HEK293T (cell line): Measurements from ENCODE around the gene NOX3.

Source experiments
- ARNT ChIP-seq: fragments of 450-650 bp; IDR thresholded peaks from 2 replicates; pipeline ENCODE4 v1.6.1; 2017; ENCODE audit warnings: mild to moderate bottlenecking
- BHLHE40 ChIP-seq: fragments of 450-650 bp; IDR thresholded peaks from 2 replicates; pipeline ENCODE4 v1.6.1; 2016; ENCODE audit warnings: mild to moderate bottlenecking, moderate library complexity, borderline replicate concordance
- CTBP1 ChIP-seq: fragments of 450-650 bp; IDR thresholded peaks from 2 replicates; pipeline ENCODE4 v1.6.1; 2016; ENCODE audit warnings: borderline replicate concordance
- ELF4 ChIP-seq: fragments of 450-650 bp; IDR thresholded peaks from 2 replicates; pipeline ENCODE4 v1.6.1; 2017; ENCODE audit warnings: antibody characterized with exemption
- FOXA1 ChIP-seq: fragments of 450-650 bp; IDR thresholded peaks from 2 replicates; pipeline ENCODE4 v1.6.1; 2016; ENCODE audit warnings: mild to moderate bottlenecking
- FOXK2 ChIP-seq: fragments of 450-650 bp; IDR thresholded peaks from 2 replicates; pipeline ENCODE4 v1.6.1; 2016; ENCODE audit warnings: mild to moderate bottlenecking
- FOXM1 ChIP-seq: fragments of 450-650 bp; IDR thresholded peaks from 2 replicates; pipeline ENCODE4 v1.6.1; 2017; ENCODE audit warnings: mild to moderate bottlenecking, borderline replicate concordance
- HDGF ChIP-seq: fragments of 450-650 bp; IDR thresholded peaks from 2 replicates; pipeline ENCODE4 v1.6.1; 2017; ENCODE audit warnings: antibody characterized with exemption, borderline replicate concordance
- NFRKB ChIP-seq: fragments of 450-650 bp; IDR thresholded peaks from 2 replicates; pipeline ENCODE4 v1.6.1; 2016; ENCODE audit warnings: mild to moderate bottlenecking, moderate library complexity
- PKNOX1 ChIP-seq: fragments of 450-650 bp; IDR thresholded peaks from 2 replicates; pipeline ENCODE4 v1.6.1; 2016
- SP1 ChIP-seq: fragments of 450-650 bp; IDR thresholded peaks from 2 replicates; pipeline ENCODE4 v1.6.1; 2017
- SUZ12 ChIP-seq: fragments of 450-650 bp; IDR thresholded peaks from 2 replicates; pipeline ENCODE4 v1.6.1; 2016; ENCODE audit warnings: mild to moderate bottlenecking
- TARDBP ChIP-seq: fragments of 450-650 bp; IDR thresholded peaks from 2 replicates; pipeline ENCODE4 v1.6.1; 2016
- ZNF384 ChIP-seq: fragments of 450-650 bp; IDR thresholded peaks from 2 replicates; pipeline ENCODE4 v1.6.1; 2016

- TF ChIP-seq CTBP1: no peak
- no peak for TF ChIP-seq SP1
- TF ChIP-seq ELF4: no peak
- TF ChIP-seq FOXK2: no peak
- no peak for TF ChIP-seq FOXM1
- TF ChIP-seq ARNT: no peak
- TF ChIP-seq NFRKB: no peak
- TF ChIP-seq BHLHE40: no peak
- TF ChIP-seq SUZ12: no peak
- TF ChIP-seq FOXA1: no peak
- TF ChIP-seq HDGF: no peak
- no peak for TF ChIP-seq PKNOX1
- no peak for TF ChIP-seq TARDBP
- no peak for TF ChIP-seq ZNF384
Observed at GRCh38 chr6:155493026-155493693, 37.5 kb upstream of the NOX3 start.
